NCI-H510A treated with DMSO at 0.1 percent for 48 hours (cell line): ENCODE results near the gene UBN2.
"Not testable (repeated sequence)": the region's sequence is repeated elsewhere in the genome, so short reads cannot be mapped to it uniquely, and the experiment has no call there.

Source experiments
- DNase-seq: peaks from one replicate; lab custom pipeline; 2025; lab: John Stamatoyannopoulos, UW

UBN2 gene

DNA sequence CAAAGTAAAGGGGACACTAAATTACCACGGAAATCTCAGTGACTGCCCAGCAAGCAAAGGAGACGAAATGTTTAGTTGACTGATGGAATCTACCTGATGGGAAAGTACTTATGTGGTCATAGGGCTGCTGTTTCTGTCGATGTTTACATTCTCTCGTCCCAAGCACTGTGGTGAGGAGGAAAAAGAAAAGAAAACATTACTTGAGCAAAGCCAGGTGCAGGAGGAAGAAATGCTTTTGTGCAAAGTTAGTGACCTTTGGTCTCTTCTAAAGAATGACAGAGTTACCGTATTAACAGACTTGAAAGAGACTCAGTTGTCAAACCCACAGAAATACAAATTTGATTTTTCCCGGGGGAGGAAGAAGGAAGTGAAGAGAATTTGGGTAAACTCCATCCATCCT, 66.8 kb downstream of the UBN2 start:
- no peak for DNase-seq

- no peak for DNase-seq
Observed at GRCh38 chr7:139299296-139299695, 68.3 kb downstream of the UBN2 start.

DNA sequence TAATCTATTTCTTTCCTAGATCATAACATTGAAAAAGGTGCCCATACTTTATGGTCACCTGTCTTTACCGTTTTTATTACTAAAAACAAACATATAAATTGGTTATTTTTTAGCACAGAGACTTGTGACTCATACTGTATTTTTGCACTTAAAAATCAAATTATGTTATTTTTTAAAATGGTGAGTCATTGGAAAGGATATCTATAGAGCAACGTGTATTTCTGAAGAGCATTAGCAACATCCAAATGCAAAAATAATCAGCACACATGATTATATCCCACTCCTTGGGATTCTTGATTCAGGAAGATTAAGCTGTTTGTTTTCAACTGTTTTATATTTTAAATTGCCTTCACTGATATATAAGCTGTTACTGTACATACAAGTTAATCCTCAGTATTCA, 69.4 kb downstream of the UBN2 start:
- no peak for DNase-seq

DNA sequence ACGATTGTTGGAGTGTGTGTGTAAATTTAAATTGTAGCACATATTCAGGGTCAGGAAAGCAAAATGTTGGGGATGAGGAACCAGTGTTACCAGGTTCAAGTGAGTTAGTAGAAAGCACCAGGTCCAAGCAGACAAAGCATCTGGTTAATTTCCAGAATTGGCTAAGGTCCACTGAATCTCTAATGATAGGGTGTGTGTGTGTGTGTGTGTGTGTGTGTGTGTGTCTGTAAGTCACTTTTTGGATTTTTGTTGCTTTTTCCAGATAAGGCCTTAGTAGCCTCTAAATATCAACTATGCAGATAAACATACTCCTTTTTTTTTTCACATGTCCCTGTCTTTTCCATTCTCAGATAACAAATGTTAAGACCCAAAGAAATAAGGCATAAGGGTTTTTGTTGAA, 73.5 kb downstream of the UBN2 start:
- DNase-seq = no peak

DNA sequence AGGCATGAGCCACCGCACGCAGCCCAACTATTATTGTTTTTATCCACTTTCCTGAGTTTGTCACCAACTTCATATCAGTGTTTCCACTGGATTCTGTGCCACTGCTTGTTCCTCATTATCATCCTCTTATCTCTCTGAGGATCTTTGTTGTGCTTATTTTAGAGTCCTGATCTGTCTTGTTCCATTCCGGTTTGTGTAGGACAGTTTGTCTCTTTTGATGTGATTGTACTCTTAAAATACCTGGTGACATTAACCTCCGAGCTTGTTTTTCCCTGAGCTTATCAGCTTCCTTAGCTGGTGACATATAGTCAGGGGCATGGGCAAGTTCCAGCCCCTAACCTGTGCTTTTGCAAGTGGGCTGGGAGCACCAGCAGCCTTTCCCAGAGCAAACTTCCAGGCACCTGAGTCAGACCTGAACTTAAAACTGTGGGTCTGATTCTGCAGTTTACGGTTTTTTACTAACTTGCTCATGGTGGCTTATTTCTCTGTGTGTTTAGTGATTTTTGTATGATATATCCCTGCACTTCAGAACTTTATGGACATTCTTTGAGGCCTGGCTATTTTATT, 87.0 kb downstream of the UBN2 start:
- no peak for DNase-seq

GRCh38 chr7:139321071-139321745, 90.2 kb downstream of the UBN2 start:
- no peak for DNase-seq

DNA sequence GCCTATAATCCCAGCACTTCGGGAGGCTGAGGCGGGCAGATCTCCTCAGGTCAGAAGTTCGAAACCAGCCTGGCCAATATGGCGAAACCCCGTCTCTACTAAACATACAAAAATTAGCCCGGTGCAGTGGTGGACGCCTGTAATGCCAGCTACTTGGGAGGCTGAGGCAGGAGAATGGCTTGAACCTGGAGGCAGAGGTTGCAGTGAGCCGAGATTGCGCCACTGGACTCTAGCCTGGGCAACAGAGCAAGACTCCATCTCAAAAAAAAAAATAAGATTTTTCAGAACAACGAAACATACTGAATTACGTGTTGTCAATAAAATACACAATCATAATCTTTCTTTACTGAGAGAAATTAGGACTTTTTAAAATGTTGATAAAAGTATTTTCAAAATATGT, 93.7 kb downstream of the UBN2 start:
- DNase-seq = not testable (repeated sequence)

DNA sequence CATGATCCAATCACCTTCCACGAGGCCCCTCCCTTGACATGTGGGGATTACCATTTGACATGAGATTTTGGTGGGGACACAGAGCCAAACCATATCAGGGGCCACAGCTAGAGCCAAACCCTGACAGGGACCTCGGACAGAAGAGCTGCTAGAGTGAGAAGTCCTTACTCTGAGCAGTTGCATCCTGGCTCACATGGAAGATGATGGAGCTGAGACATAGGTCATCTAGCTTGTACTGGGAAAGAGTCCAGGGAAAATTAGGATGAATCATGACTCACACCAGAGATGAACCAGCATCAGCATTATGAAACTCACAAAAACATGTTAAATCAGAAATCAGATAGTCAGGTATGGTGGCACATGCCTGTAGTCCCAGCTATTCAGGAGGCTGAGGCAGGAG, 97.3 kb downstream of the UBN2 start:
- DNase-seq = no peak

- DNase-seq = no peak
Observed at GRCh38 chr7:139329119-139329518, 98.1 kb downstream of the UBN2 start.

DNA sequence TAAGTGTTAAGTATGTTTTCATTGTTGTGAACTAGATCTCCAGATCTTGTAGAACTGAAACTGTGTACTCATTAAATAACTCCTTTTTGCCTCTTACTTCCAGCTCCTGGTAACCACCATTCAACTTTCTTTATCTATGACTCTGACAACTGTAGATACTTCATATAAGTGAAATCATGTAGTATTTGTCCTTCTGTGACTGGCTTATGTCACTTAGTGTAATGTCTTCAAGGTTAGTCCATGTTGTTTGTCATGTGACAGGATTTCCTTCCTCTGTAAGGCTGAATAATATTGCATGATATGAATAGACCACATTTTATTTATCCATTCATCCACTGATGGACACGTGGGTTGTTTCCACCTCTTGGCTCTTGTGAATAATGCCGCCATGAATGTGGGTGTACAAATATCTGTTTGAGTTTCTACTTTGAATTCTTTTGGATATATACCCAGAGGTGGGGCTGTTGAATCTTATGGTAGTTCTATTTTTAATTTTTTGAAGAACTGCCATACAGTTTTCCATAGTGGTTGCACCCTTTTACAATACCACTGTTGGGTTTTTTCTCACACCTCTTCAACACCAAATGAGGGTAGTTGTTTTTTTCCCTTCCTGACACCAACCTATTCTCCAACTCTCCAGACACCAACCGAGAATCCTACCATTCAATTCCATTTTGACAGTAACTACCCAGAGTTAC, 99.4 kb downstream of the UBN2 start:
- no peak for DNase-seq

DNA sequence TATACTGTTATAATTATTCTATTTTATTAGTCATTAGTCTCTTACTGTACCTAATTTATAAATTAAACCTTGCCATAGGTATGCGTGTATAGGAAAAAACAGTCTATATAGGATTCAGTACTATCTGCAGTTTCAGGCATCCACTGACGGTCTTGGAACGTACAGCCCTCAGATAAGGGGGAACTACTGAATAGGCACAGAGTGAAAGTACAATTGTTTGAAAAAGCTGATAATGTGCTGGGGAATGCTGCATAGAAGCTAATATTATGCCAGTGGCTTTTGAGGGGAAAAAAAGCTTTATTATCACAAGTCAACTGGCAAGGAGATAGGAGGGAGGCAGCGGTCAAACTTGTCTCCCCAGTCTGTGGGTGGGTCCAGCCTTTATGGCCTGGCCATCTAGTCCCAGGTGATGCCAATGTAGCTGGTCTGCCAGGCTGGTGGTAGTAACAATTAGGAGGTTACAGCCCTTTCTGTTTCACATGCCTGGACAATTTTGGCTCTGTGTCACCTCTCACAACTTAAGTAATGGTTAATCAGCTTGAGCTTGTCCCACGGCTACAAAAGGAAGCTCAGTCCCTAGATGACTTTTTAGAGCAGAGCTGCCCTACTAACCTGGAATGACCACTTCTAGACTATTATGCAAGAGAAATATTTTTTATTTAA, 101.8 kb downstream of the UBN2 start:
- DNase-seq = no peak

GRCh38 chr7:139333443-139333842, 102.4 kb downstream of the UBN2 start:
- not testable (repeated sequence) for DNase-seq

DNA sequence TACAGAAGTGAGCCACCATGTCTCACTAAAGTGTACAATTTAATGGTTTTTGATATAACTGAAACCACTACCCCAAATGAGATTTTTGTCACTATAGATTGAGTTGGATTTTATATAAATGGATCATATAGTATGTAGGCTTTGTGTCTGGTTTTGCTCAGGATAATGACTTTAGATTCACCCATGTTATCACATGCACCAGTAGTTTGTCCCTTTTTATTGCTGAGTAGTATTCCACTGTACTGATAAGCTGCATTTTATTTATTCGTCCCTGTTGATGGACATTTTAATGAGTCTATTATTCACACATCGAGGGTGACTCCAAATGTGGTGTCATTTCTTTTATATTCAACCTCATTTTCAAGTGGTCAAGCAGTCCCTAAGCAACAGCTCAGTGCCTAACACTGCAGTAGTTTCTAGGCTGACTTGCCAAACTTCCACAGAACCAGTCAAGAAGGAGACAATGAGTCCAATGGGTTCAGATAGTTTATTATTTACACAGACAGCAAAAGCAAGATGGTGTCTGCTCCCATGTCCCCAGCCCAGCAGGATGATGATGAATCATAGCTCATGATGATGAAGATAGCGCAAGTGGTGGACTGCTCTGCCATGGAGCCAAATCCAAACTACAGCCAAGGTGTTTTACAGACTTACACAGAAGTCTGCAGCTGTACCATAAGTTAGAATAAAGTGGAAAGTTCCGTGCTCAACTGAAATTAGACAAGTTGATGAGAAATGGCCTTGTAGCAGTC, 103.5 kb downstream of the UBN2 start:
- DNase-seq = no peak

DNA sequence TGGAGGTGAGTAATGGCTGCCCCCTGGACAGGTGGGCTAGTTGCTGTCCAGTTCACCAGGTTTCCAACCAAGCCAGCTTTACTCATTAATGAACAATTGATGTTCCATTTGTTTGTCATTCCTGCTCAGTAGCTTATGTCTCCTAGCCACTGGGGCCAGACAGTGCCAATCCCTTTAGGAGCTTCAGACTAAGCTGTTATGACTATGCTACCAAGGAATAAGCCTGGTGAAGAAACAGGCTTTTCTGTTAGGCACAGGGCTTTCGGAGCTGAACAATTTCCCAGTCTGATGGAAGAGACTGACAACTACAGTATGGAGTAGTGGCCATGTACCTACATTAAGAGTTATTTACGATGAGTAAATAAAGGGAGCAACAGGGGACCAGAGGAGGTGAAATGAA, 108.0 kb downstream of the UBN2 start:
- DNase-seq = no peak

- DNase-seq = no peak
Observed at GRCh38 chr7:139339698-139340036, 108.6 kb downstream of the UBN2 start.

DNA sequence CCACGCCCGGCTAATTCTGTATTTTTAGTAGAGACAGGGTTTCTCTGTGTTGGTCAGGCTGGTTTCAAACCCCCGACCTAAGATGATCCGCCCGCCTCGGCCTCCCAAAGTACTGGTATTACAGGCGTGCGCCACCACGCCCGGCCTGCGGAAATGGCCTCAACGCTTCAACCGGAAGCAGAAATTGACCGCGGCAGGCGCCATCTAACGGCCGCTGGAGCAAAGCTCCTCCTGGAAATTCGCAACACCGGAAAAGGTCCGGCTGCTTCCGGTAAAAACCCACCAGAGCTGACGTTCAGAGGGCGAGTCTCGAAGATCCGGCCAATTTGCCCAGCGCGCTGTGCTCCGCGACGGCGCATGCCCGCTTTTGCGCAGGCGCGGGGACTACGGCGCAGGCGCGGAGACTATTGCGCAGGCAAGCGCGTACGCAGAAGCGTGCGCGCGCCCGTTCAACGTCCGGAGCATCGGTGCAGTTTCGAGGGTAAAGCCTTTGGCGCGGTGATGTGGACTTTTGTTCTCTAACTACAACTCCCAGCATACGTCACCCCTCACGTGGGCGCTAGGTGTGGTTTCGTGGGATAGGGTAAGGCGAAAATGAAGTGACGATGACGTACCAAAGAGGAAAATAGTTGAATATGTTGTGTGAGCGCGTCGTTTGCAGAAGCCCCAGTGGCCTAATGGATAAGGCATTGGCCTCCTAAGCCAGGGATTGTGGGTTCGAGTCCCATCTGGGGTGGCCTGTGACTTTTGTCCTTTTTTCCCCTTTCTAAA, 109.2 kb downstream of the UBN2 start:
- peak; percentile 99 for DNase-seq

DNA sequence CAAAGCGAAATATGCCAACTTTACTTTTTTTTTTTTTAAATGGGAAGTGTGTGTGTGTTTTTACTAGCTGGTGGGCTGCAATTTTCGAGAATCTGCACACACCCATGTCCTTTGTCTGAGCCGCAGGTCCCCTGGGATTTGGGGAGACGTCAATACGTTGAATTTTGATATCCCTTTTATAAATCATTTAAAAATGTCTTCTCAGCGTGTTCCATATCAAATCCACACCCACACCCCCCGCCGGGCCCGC, 109.7 kb downstream of the UBN2 start:
- DNase-seq = no peak

DNA sequence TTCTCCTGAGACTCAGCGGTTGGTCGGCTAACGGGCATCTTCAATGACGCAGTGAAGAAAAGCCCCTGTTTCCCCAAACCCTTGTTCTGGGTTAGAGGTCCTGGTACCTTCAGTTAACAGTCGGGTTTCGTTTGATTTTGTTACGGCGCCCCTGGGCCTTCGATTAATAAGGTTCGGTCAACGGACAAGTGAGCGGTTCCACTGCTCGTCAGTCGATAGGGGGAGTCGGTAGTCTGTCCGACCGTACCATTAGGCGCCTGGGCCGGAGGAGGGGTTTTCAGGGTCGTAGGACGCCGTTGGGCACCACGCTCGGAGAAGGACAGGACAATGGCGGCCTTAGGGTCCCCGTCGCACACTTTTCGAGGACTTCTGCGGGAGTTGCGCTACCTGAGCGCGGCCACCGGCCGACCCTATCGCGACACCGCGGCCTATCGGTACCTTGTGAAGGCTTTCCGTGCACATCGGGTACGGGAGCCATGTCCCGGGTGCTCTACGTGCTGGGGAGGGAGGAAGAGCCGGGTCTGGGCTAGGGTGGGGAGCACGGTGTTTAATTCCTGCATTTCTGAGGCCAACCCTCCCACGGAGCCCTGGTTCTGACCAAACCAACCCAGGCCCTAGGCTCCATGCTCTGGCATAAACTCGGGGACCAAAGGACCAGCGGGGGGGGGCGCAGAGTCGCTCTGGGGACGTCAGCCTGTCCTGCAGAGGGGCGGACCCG, 110.2 kb downstream of the UBN2 start, which contains the start of gene FMC1:
TSS of gene FMC1 (plus strand) at position 280 of the 718 bp plus-strand sequence. CDS start at position 328, 48 bp downstream.
- peak; percentile 78 for DNase-seq

DNA sequence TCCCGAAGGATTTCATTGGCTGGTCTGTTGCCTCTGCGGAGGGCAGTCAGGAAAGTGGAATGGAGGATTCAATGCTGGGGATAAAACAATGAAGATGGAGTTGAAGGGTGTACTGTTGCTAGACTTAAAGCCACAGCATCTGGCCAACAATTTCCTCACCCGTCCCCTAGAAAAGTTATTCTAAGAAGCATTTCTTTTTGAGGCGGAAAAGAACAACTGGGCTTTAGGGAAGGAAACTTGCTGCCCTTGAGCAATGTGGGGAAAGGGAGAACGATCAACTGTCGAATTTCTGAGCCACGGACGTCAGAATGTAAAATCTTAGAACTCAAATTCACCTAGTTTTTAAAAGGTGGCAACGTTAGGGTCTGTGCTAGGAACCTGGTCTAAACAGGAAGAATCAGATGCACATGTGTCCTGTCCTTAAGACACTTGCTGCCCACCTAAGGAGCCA, 110.8 kb downstream of the UBN2 start:
- no peak for DNase-seq

- no peak for DNase-seq
Observed at GRCh38 chr7:139345042-139345441, 114.0 kb downstream of the UBN2 start.

DNA sequence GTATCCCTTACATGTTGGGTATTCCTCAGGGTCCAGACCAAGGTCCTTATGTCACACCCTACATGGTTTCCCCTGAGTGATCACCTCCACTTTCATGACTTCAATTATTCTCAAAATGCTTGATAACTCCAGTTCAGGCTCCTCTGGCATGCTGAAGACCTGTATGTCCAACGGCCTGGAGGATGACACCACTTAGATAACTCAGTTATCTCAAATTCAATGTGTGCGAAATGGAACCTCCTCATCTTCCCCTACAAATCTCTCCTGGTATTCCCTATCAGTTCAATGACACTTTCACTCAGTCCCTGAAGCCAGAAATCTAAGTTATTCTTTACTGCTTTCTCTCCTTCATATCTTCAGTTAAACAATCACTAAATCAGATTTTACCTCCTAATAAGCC, 120.0 kb downstream of the UBN2 start:
- DNase-seq = no peak
